Chondrocyte (in vitro differentiated cells): Measurements from ENCODE around the gene RPL10. TPM values are rescaled to one million over a fixed set of nuclear protein-coding genes. Genes with fewer than 3 reads are reported as not detected.

Experiments used
- DNase-seq: peaks from one replicate; pipeline ENCODE4 v3.0.0; 2021; ENCODE audit warnings: mixed read lengths, low spot score
- H3K27ac Mint-ChIP-seq: one replicate; pipeline ENCODE4 v1.8.0; 2021; ENCODE audit warnings: mild to moderate bottlenecking, moderate library complexity, mixed read lengths; ENCODE audit not compliant: unreplicated experiment
- H3K27me3 Mint-ChIP-seq: 2 replicates; pipeline ENCODE4 v1.8.0; 2021; ENCODE audit warnings: low read depth, mixed read lengths
- H3K36me3 Mint-ChIP-seq: 2 replicates; pipeline ENCODE4 v1.8.0; 2021; ENCODE audit warnings: low read depth, mixed read lengths
- H3K4me1 Mint-ChIP-seq: 2 replicates; pipeline ENCODE4 v1.8.0; 2021; ENCODE audit warnings: low read depth, mild to moderate bottlenecking, mixed read lengths
- H3K4me3 Mint-ChIP-seq: one replicate; pipeline ENCODE4 v1.8.0; 2021; ENCODE audit warnings: mild to moderate bottlenecking, moderate library complexity, mixed read lengths; ENCODE audit not compliant: unreplicated experiment
- H3K9me3 Mint-ChIP-seq: 2 replicates; pipeline ENCODE4 v1.8.0; 2021; ENCODE audit warnings: low read depth, mixed read lengths
- CTCF ChIP-seq: fragments of 200-600 bp; sonication (generic); IDR thresholded peaks from 2 replicates; pipeline ENCODE4 v1.5.0; 2021; ENCODE audit warnings: antibody characterized with exemption, mild to moderate bottlenecking, moderate library complexity
- total RNA-seq: library from RNA; stranded (reverse); gene quantifications from 3 replicates; pipeline ENCODE4 v1.2.1, GENCODE V29; 2021

RPL10 gene
- total RNA-seq, 1 donor from 2014 or later: 2,160 TPM

GRCh38 chrX:154441984-154442707, 44.0 kb downstream of the RPL10 start:
- H3K27ac Mint-ChIP-seq: no peak overlapping the region
- H3K4me3 Mint-ChIP-seq: no peak overlapping the region
- peaks cover 5% of the 10 kb centered on the region for H3K9me3 Mint-ChIP-seq
- peaks cover 7% of the 10 kb centered on the region for H3K36me3 Mint-ChIP-seq
- peaks cover 23% of the 10 kb centered on the region for H3K4me1 Mint-ChIP-seq
- peak; percentile 92 for DNase-seq
- H3K27me3 Mint-ChIP-seq: no peaks in the 10 kb centered on the region
- no peak for TF ChIP-seq CTCF

- Mint-ChIP-seq H3K27ac (peak overlapping the region; percentile 95), H3K9me3 (no peaks in the 10 kb centered on the region), H3K4me3 (peak overlapping the region; percentile 69), H3K27me3 (no peaks in the 10 kb centered on the region), H3K36me3 (peaks cover 6% of the 10 kb centered on the region), H3K4me1 (peaks cover 18% of the 10 kb centered on the region)
- DNase-seq: no peak
- no peak for TF ChIP-seq CTCF
Measured at GRCh38 chrX:154443479-154443910, 45.3 kb downstream of the RPL10 start.

GRCh38 chrX:154443992-154444754, 46.0 kb downstream of the RPL10 start, which contains the start of gene FAM50A:
Gene FAM50A, plus strand, starts transcription at chrX:154444141. Its CDS starts 95 bp downstream, at chrX:154444236.
- Mint-ChIP-seq H3K4me3 (peak within 1 kb of the TSS; percentile 69), H3K4me1 (peaks cover 14% of the 10 kb centered on the region), H3K27me3 (no peaks in the 10 kb centered on the region), H3K9me3 (no peaks in the 10 kb centered on the region), H3K36me3 (peaks cover 7% of the 10 kb centered on the region), H3K27ac (peak within 1 kb of the TSS; percentile 95)
- no peak for TF ChIP-seq CTCF
- DNase-seq: peak; percentile 75

- Mint-ChIP-seq H3K27ac (peak overlapping the region; percentile 61), H3K36me3 (peaks cover 7% of the 10 kb centered on the region), H3K27me3 (no peaks in the 10 kb centered on the region), H3K9me3 (no peaks in the 10 kb centered on the region), H3K4me3 (peak overlapping the region; percentile 62), H3K4me1 (peaks cover 14% of the 10 kb centered on the region)
- TF ChIP-seq CTCF: no peak
- DNase-seq: peak; percentile 88
Measured at GRCh38 chrX:154444755-154445246, 46.6 kb downstream of the RPL10 start.

- Mint-ChIP-seq H3K27ac (no peak overlapping the region), H3K4me1 (peaks cover 14% of the 10 kb centered on the region), H3K9me3 (no peaks in the 10 kb centered on the region), H3K36me3 (peaks cover 7% of the 10 kb centered on the region), H3K27me3 (no peaks in the 10 kb centered on the region), H3K4me3 (no peak overlapping the region)
- no peak for TF ChIP-seq CTCF
- no peak for DNase-seq
Measured at GRCh38 chrX:154445776-154446175, 47.6 kb downstream of the RPL10 start.
